IPS DF 4.7 (cell line): ENCODE results near the gene SLC26A9.
A peak's percentile ranks its signal among the peaks of the same experiment; 100 is the strongest.
"Not testable (repeated sequence)": the region's sequence is repeated elsewhere in the genome, so short reads cannot be mapped to it uniquely, and the experiment has no call there.

Source experiments
- DNase-seq: peaks from one replicate; pipeline ENCODE4 v3.0.0-alpha.2; 2013; ENCODE audit warnings: low spot score; ENCODE audit errors: extremely low read depth

The SLC26A9 gene

DNA sequence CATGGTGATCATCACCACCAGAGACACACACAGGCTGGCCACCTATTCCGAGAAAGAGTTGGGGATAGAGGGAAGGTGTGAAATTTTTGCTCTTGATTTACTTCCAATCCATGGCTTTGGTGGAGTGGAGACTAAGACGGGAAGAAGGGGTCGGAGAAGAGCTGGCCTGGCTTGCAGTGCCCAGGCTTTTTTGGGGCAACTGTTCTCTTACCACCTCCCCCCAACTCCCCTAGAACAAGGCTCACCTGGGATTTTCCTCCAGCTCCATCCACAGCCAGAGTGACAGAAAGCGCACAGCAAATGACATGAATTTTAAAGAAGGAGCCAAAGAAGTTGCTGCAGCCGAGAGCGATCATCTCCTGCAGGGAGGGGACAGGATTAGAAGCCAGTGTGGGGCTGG, 16.0 kb downstream of the SLC26A9 start:
- DNase-seq = no peak

DNA sequence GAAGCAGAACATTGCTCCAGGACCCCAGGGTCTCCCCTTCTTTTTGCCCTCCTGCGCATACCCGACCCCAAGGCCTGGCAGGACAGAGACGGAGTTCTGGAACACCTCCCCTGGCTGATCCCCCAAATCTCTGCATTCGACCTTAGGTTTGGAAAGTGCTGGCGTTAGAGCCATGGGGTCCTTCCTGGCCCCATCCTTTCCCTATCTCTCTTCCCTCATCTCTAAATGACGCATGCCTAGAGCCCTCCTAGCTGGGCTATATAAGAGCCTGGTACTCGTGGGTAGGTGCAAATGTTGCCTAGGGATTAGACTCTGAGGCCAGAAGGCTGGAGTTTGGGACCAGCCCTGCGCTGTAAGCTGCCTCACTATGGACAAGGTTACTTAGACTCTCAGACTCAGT, 16.6 kb downstream of the SLC26A9 start:
- DNase-seq = no peak

DNA sequence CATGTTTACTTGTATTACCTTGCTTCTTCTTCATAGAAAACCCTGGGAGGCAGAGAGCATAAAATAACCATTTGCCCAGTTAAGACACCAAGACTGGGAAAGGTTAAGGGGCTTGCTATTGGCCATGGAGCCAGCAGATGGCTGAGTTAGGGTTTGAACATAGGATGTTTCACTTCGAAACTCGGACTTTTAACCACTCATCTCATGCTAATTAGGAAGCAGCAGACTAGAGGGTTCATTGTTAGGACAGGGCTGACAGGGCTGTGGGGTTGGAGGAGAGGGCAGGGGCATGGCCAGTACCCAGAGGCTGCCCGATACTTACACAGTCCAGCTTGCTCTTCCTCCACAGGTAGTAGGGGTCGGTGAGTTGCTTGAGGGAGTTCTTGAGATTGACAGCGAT, 17.0 kb downstream of the SLC26A9 start:
- no peak for DNase-seq

DNA sequence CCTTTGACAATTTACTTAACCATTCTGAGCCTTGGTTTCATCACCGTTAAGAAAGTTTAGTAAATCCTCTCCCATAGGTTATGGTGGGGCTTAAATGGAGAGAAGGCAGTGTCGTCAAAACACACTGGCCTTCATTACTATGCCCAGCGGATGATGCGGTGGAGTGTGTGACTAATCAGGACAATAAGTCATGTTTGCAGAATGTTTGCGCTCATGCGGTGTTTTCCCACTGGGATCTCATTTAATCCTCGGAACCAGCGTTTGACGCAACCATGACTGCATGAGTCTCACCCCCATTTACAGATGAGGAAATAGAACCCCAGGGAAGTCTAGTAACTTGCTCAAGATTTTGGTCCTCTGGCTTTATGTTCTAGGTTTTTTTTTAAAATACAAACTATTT, 17.5 kb downstream of the SLC26A9 start:
- DNase-seq = no peak

DNA sequence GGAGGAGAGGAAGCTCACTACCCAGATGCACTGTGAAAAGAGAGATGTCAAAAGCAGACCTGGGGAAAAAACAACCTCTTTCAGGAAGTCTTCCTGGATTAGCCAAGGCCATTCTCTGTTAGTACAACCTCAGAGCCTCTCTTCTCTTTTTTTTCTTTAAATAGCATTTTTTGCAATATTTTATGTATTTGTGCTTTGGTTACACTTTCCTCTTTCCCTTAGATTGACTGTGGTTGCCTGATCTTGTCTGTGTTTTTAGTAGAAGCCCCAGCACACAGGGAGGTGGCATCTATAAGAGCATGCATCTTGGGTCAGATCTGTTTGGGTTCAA, 18.8 kb downstream of the SLC26A9 start:
- DNase-seq = no peak

DNA sequence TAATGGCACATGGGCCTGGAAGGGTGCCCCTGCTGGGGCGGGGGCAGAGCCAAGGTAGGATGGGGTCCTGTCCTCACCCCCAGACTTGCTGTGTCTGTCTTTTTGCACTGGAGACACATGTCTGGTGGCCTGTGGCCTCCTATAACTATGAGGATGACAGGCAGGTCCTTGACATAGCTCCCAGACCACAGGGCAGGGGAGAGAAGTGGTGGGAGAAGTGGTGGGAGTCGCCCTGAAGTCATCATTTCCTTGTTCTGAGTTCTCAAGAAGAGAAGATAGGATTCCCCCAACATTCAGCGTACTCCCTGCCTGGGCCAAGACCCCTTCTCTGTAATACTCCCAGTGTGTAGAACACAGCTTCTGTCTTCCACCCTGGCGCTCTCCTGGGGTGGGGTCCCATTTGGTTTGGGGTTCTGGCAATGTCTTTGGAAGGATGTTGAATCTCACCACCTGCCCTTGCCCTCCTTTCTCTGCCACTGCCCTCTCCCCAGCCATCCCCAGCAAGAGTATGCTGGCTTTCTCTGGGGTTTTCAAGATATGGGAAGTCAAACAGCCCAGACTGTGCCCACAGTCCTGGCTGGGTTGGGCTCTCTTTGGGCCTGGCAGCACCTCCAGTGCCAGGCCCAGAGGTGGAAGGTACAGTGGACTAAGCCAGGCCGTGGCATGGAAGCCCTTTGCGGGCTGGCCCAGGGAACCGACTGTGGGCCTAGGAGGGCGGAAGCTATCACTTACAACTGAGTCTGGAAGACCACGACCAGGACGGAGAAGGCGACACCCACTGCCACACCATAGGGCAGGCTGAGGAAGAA, 19.4 kb downstream of the SLC26A9 start:
- DNase-seq = no peak

DNA sequence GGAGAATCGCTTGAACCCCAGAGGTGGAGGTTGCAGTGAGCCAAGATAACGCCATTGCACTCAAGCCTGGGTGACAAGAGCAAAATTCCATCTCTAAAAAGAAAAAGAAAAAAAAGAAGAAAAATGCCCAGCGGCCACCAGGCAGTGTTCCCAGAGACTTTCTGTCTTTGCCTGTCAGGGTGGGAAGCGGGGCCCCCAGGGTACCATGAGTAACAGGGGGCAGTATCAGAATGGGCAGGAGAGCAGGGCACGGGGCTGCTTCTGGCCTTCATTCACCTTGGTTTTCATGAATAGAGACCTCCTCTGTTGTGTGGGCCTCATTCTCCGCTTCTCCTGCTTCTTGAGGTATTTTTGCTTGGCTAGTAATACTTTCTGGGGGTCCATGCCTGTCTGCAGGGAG, 20.4 kb downstream of the SLC26A9 start:
- DNase-seq = no peak

DNA sequence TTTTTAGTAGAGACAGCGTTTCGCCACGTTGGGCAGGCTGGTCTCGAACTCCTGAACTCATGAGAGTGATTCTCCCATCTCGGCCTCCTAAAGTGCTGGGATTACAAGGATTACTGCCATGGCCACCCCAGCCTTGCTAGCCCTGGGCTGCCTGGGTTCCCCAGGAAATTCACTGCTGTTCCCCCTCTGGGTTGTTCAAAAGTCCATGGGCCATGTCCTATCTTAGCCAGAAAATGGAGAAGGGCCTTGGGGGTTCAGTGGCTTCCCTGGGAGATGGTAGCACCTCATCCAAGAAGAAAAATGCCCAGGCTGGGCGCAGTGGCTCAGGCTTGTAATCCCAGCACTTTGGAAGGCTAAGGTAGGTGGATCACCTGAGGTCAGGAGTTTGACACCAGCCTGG, 20.9 kb downstream of the SLC26A9 start:
- no peak for DNase-seq

DNA sequence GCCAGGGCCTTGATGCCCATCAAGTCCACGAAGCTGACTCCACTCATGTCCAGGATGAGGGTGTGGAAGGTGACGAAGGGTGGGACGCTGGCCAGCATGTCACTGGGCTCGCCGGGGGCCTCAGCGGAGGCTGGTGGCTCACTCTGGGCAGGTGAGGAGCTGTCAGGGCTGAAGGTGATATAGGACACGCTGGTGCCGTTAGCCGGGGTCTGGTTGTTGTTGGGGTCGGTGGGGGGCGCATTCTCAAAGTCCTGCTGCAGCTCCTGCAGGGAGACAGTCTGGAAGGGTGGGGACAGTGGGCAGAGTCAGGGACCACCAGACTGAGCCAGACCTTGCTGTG, 21.7 kb downstream of the SLC26A9 start:
- DNase-seq = no peak

DNA sequence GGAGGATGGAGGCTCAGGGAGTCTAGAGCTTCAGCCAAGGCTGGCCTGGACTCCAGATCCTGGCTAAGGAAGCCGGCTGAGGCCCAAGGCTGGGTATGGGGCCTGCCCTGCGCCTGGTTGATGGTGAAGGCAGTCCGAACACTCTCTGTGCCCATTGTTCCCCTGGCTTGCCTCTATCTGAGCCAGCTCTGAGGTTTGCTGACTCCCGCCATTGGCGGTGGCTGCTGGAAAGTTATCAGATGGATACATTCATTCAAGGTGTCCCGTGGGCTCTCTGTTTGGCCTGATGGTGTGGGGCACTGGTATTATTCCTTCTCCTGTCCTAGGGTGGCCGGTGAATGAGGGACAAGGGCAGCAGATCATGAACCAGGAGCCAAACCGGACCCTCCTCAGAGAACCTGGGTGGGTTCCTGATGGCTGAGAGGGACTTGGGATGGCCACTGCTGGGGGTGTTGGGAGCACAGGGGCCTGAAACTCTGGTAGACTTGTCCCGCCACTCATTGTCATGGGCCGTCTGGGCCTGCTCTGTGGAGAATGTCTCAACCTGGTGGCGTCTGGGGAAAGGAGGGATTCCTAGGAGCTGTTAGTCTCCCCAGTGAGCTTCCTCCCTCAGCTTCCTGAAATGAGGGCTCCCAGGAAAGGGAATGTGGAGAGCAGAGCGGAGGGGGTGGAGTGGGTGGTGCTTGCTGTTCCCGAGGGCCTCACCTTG, 22.2 kb downstream of the SLC26A9 start:
- DNase-seq = no peak

DNA sequence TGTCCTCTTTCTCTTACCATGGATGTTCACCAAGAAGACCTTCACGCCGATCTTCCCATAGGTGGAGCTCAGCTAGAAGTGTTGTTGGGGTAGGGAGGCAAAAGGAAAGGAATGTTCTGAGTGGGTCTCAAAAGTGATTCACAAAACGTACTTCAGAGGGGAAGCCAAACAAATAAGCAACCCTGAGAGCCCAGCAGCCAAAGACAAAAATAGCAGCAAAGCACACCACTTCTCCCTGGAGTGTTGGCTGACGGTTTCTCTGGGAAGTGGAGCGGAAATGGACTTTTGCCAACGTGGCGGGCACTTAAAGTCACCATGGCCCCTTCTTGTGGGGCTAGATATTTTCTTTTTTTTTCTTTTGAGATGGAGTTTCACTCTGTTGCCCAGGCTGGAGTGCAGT, 23.1 kb downstream of the SLC26A9 start:
- DNase-seq = no peak

DNA sequence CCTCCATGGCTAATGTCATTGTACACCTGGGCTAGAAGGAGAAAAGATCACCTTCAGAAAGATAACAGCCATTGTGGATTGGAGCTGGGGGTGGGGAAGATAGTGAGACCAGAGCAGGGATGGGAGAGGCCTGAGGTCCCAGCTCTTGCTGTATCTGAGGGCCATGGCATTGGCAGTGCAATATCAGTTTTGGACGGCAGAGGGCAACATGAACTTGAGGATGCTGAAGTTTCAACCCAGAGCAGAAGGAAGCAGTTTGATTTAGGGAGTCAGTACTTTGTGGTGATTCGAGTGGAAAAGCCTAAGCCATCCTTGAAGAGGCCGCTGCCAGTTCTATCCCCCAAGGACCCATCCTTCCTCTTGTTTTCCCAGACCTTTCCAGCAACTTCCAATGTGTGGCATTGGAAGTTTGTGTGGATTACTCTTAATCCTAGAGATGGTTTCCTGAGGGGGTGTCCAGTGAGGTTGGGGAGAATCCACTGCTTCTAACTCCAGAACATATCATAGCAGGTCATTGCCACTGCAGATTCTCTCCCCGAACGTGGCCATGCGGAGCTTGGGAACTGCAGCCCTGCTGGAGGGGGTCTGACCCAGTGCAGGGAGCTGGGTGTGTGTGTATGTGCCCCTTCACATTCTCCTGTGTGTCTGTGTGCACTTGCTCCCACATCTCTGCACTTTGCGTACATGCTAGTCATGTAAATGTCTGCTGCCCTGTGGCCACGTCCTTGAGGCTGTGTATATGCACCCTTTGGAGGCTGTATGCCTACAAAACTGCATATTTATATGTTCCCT, 24.1 kb downstream of the SLC26A9 start:
- DNase-seq = peak; percentile 86

DNA sequence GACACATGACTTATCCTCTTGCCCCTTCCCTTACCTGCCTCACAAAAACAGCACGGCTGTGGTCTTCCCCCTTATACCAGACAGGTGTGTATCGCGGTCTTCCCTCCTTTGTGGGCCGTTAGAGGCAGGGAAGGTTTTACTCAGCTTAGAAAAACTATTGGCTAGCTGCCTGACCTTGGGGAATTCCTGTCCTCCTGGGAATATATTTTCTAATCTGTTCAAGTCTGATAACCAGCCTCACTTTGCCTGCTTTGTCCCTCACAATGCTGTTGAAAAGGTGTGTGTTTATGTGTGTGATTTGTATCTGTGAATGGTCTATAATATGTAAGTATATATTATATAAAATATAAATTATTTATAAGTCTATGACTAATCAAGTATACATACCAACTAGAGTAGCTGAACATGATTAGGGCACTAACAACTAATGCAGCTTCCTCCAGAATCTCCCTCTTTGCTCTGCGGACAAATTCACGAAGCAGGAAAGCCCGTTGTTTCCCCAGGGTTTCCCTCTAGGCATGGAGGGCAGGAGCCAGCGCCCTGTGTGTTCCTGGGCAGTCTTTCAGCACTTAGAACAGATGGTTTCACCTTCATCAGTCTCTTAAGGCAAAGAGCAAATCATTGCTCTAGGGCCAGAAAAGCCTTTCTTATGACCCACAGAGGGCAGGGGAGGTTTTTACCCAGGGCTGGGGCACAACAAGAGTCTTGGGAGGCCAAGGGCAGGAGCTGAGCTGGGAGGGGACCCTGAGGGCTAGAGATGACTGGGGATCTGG, 25.6 kb downstream of the SLC26A9 start:
- DNase-seq = no peak

DNA sequence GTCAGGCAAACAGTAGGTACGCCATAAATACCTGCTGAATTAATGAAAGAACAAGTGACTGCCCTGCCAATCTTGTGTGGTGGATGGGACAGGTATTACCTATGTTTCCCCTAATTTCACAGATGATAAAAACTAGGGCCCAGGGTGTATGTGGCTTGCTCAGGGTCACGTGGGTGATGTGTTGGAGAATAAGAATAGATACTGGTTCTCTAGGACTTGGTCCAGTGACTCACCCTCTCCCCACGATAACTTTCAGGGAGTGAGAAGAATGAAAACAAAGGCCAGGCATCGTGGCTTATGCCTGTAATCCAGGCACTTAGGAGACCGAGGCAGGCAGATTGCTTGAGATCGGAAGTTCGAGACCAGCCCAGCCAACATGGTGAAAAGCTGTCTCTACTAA, 26.7 kb downstream of the SLC26A9 start:
- no peak for DNase-seq

DNA sequence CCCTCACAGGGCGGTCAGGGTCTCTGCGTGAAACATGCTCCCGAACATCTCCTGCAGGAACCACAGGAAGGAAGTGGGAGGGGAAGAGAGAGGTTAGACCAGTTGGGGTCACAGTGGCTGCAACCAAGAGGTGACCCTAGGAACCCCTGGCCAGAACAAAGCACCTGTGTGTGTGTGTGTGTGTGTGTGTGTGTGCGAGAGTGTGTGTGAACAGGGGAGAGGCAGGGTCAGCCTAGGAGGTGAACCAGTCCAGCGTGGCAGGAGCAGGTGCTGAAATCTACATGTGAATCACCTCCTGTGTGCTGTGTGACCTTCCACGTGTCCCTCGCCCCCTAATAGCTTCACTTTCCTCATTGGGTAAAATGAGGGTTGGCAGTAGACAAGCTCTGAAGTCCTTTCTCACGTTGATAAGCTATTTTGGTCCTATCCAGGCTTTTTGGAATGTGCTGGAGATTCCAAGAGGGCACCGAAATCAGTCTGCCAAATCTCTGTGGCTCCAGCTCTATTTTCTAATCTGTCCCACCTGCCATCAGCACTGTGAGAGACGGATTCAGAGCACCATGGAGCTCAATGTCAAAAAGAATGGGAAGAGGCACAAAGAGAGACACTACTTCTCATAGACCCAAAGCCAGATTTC, 27.8 kb downstream of the SLC26A9 start:
- no peak for DNase-seq

DNA sequence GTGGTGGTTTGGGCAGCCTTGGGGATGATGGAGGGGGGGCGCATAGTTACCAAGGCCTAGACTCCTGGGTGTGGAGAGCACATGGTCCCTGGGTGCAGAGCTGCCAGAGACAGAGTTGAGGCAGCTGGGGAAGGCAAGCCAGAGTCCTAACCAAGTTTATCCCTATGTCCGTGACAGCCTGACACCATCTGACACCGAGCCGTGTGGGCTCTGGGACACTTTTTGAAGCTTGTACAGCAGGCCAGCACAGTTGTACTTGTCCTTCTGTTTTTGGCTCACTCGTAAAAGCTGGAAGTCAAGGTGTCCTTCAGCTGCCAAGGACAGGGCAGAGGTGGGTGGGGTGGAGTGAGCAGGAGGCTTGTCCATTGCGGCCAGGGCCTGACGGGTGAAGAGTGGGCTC, 28.5 kb downstream of the SLC26A9 start:
- no peak for DNase-seq

DNA sequence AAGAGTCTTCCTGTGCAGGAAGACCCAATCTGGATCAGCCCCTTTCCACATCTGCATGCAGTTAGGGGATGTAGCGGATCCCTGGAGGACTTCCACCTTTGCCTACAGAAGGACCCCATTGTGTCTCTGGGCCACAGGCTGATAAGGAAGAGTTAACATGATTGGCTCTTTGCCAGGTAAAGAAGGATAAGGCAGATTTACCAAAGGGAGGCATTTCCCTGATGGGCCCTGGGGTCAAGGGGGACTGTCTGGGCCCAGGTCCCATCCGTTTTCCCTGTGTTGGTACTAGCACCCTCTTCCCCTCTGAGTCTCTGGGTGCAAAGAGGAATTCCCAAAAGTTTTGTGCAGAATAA, 29.1 kb downstream of the SLC26A9 start:
- DNase-seq = no peak

DNA sequence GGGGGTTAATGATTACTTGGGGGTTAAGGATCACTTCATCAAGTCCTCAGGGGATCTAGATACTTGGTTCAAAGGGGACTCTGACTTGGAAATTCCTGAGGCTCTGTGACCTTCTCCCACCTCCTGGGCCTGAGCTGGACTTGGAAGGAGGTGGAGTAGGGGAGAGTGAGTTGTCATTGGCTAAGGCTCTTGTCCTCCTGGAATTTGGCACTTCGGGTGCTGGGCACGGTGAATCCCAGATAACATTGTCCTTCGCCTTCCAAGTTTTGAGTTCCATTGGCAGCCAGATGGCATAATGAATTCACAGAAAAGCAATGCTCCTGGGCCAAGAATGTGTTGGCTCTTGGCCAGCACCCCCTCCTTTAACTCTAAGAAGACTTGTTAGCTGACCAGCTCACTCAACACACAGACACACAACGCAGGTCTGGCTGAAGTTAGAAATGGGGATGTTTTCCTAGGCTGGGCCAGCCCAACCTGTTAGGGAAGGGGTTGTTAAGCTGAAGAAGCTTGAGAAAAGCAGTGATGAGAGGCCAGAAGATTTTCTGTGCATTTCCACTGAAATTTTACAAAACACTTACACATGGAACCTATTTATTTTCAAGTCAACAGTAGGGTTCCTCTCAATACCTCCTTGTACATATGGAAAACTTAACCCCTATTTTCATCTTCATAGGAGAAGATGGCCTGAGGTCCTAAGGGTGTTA, 29.7 kb downstream of the SLC26A9 start:
- no peak for DNase-seq

DNA sequence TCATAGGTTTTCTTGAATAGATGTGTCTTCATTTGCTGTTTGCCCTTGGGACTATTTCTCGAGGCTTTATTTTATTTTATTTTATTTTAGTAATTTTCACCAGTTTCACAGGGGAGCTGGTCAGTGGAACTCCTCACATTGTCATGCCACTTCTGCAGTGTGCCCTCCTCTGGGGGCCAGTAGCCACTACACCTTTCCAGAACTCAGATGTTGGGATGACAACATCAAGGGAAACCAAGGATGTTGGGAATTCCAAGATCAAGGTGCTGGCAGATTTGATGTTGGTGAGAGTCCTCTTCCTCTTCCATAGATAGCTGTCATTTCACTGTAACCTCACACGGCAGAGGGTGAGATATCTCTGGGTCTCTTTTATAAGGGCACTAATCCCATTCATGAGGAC, 35.5 kb downstream of the SLC26A9 start:
- no peak for DNase-seq

DNA sequence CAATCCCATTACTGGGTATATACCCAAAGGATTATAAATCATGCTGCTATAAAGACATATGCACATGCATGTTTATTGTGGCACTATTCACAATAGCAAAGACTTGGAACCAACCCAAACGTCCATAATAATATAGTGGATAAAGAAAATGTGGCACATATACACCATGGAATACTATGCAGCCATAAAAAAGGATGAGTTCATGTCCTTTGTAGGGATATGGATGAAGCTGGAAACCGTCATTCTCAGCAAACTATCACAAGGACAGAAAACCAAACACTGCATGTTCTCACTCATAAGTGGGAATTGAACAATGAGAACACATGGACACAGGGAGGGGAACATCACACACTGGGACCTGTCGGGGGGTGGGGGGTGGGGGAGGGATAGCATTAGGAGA, 38.2 kb downstream of the SLC26A9 start:
- not testable (repeated sequence) for DNase-seq

DNA sequence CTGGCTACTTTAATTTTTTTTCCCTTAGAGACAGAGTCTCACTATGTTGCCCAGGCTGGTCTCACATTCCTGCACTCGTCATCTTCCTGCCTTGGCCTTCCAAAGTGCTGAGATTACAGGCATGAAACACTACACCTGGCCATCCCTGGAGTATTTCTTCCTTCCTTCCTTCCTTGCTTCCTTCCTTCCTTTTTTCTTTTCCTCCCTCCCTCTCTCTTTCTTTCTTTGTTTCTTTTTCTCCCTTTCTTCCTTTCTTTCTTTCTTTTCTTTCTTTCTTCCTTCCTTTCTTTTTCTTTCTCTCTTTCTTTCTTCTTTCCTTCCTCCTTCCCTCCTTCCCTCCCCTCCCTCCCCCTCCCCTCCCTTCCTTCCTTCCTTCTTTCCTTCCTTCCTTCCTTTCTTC, 46.9 kb downstream of the SLC26A9 start:
- no peak for DNase-seq
